ENCODE results near the gene MT1H.
"Not testable (repeated sequence)": the region's sequence is repeated elsewhere in the genome, so short reads cannot be mapped to it uniquely, and the experiment has no call there.

The MT1H gene

GRCh38 chr16:56684926-56685590 lies 15.4 kb downstream of the MT1H start:
- no peak for DNase-seq (ENCODE audit: low spot score)

- no peak for DNase-seq (ENCODE audit: low spot score)
Observed at GRCh38 chr16:56686758-56687157, 17.1 kb downstream of the MT1H start.

GRCh38 chr16:56688762-56689161 lies 19.1 kb downstream of the MT1H start:
- no peak for DNase-seq (ENCODE audit: low spot score)

GRCh38 chr16:56689171-56689570 lies 19.6 kb downstream of the MT1H start:
- no peak for DNase-seq (ENCODE audit: low spot score)

DNA sequence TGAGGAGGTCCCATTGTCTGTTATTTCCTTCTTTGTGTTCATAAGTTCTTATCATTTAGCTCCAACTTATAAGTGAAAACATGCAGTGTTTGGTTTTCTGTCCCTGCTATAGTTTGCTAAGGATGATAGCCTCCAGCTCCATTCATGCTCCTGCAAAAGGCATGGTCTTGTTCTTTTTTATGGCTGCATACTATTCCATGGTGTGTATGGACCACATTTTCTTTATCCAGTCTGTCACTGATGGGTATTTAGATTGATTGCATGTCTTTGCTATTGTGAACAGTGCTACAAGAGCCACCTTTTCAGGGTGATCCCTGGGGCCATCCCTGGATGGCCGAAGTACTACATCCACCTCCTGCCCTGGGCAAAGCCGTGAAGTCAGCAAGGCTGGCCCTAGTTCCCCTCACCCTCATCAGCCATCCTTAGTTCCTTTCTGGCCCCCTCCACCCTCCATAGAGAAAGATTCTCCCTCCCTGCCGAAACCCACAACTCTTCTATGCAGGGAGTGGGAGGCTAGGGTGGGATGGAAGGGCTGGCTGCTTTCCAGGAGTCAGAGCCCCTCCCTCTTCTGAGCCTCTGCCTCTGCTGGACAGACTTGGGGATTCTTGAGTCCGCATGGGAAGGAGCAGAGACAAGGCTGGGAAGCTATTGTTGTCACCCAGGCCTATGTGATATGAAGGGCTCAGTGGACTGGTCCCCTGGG lies 21.0 kb downstream of the MT1H start:
- DNase-seq (ENCODE audit: low spot score), result no peak

DNA sequence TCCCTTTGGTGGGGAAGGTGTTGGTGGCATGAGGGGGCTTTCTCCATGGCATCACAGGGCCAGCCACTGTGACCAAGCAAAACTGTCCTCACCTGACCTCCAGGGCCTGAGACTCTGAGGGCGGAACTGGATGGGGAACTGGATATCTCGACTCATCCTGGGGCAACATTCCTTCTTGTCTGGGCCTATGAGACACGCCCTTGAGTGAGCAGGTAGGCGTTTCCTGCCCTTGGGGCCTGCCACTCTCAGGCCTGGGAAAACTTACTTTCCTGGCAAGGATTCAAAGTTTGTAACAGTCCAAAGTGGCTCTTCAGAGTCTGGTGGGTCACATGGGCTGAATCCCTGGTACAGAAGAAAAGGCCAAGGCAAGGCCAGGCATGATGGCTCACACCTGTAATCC lies 22.3 kb downstream of the MT1H start:
- no peak for DNase-seq (ENCODE audit: low spot score)

DNA sequence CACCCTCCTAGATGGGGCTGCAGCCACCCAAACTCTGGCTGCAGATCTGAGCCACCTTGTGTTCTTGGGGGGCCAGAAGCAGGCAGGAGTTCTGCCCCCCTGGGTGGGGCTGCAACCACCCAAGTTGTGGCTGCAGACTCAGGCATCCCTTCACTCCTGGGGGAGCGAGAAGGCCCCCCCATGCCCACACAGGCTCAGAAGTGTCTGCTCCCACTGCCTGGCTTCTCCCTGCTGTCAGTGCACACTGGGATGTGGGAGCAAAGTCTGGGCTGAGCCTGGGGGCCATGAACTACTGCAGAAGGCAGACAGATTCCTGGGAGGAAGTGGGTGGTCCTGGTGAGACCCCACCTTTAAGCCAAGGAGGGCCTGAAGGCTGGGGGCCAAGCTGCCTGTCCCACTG lies 25.6 kb downstream of the MT1H start:
- no peak for DNase-seq (ENCODE audit: low spot score)

- no peak for DNase-seq (ENCODE audit: low spot score)
Observed at GRCh38 chr16:56697456-56698155, 28.0 kb downstream of the MT1H start.

- DNase-seq (ENCODE audit: low spot score), result no peak
Observed at GRCh38 chr16:56700195-56700594, 30.6 kb downstream of the MT1H start.

GRCh38 chr16:56700631-56701030 lies 31.0 kb downstream of the MT1H start:
- DNase-seq (ENCODE audit: low spot score), result no peak

DNA sequence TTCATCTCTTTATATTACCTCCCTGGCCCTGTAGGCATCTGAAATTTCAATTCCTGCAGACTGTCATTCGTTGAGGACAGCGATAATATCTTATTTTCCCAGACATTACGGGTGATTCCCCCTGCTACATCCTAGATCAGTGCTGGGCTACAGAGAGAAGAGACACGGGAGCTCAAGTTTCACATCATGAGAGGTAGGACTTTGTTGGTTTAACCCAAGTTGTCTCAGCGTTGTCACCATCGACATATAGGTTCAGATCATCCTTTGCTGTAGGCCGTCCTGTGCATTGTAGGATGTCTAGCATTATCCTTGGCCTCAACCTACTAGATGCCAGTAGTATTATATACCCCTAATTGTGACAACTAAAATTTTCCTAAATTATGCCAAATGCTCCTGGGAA lies 31.9 kb downstream of the MT1H start:
- DNase-seq (ENCODE audit: low spot score), result no peak

GRCh38 chr16:56702836-56703235 lies 33.2 kb downstream of the MT1H start:
- DNase-seq (ENCODE audit: low spot score), result no peak

DNA sequence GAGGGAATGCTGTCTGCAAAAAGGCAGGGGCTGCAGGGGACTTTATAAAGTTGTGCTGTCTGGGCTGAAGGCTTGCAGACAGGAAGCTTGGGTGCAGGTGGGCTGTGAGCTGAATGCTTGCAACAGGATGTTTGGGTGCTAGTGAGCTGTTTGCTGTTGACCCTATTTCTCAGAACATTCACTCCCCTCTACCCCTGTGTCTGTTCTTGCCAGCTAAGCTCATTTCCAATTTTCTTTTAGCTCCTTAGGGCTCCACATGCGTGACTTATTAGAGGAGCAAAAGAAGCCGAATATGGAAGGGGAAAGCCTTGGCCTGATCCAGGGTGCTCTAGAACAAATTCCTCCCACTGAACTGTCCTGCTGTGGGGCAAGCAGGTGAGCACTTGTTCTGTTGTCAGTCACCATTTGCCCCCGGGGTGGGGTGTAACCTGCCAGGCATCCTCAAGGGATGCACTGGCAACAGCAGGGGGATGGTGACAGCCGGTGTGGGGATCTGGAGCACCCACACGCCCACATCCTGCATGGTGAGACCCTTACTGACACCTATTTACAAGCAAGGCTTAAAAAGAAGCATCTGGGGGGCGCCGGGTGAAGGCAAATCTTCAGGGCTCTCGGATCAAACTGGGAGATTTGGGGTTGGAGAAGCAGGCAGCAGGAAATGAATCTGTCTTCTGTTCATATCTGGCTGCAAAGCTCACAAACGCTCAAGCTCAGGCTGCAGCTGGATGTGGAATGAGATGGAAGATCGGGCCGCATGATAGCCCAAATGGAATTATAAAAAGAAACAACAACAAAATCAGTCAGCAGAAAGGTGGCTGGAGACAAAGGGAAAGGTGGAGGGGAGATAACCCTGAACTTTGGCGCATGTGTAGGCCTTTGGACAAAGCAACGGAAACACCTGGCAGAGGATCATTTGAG lies 39.2 kb downstream of the MT1H start:
- DNase-seq (ENCODE audit: low spot score), result no peak

DNA sequence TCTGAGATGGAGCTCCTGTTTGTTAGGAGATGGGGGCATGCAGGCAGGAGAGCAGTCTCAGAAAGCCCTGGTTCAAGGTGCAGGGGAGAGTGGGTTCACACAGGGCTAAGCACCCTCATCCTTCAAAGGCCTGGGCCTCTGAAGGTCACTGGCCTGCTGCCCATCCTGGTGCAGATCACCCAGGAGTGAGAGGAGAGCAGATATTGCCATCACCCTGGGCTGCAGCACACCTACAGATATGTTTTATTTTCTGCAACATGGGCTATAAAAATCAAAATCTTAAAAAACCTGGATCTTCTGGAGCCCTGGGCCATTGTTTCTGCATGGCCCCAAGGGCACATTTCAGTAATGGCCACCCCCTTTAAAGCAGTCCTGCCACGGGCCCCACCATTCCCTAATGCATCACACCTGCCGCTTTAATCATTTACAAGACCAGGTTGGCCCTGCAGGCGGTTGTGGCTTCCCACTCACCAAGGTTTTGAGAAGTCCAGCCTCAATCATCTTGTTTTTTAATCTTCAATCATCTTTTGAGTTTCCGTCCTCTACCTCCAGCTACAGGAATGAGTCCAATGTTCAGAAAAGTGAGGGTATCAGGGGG lies 39.9 kb downstream of the MT1H start:
- no peak for DNase-seq (ENCODE audit: low spot score)

DNA sequence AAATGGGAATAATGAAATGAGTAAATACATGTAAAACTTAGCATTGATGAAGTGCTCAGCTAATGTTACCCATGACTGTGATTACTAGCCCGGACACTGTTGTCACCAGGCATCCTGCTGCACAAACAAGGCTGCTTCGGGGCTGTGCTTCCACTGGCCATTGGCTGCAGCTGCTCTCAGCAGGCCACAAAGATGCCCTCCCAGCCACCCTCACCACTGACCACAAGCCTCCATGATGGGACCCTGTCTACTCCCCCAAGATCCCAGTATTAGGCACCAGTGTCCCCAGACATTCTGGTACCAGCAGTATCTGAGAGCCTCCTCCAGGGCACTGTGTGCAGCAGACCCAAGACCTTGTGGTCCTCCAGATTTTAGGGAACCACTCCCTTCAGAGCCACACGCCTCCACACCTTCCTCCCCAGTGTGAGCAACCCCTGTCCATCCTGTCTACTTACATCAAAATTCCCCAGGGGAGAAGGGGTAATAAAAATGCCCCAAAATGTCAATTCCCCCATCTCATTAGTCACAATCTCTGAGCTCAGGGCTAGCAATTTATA lies 40.6 kb downstream of the MT1H start:
- no peak for DNase-seq (ENCODE audit: low spot score)

DNA sequence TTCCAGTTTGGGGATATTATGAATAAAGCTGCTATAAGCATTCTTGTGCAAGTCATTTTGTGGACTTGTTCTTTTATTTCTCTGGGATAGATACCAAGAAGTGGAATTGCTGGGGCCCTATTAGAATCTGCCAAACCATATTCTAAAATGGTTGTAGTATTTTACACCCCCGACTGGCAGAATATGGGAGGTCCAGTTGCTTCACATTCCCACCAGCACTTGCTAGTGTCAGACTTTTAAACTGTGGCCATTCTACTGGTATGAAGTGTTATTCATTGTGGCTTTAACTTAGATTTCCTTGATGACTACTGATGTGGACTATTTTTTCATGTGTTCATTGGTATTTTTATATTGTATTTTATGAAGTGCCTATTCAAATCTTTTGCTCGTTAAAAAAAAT lies 42.2 kb downstream of the MT1H start:
- no peak for DNase-seq (ENCODE audit: low spot score)

- no peak for DNase-seq (ENCODE audit: low spot score)
Observed at GRCh38 chr16:56713794-56714193, 44.2 kb downstream of the MT1H start.

GRCh38 chr16:56715126-56715525 lies 45.5 kb downstream of the MT1H start:
- DNase-seq (ENCODE audit: low spot score), result no peak

- DNase-seq (ENCODE audit: low spot score), result no peak
Observed at GRCh38 chr16:56716761-56717160, 47.1 kb downstream of the MT1H start.

- DNase-seq (ENCODE audit: low spot score), result not testable (repeated sequence)
Observed at GRCh38 chr16:56717532-56717931, 47.9 kb downstream of the MT1H start.
